NCI-H2227 (cell line): ENCODE results near the gene FBXW11.
"Not testable (repeated sequence)": the region's sequence is repeated elsewhere in the genome, so short reads cannot be mapped to it uniquely, and the experiment has no call there.

Source experiments
- DNase-seq: peaks from one replicate; lab custom pipeline; 2025; ENCODE audit not compliant: unreplicated experiment; lab: John Stamatoyannopoulos, UW

FBXW11 gene

DNA sequence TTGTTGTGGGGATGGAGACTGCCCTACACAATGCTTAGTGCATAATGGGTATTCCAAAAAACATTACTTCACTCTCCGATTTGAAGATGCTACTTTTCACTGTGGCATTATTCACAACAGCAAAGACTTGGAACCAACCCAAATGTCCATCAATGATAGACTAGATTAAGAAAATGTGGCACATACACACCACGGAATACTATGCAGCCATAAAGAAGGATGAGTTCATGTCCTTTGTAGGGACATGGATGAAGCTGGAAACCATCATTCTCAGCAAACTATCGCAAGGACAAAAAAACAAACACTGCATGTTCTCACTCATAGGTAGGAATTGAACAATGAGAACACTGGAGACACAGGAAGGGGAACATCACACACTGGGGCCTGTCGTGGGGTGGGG, 90.7 kb downstream of the FBXW11 start:
- not testable (repeated sequence) for DNase-seq

- DNase-seq: peak; percentile 23
Measured at GRCh38 chr5:171914726-171915338, 91.6 kb downstream of the FBXW11 start.

DNA sequence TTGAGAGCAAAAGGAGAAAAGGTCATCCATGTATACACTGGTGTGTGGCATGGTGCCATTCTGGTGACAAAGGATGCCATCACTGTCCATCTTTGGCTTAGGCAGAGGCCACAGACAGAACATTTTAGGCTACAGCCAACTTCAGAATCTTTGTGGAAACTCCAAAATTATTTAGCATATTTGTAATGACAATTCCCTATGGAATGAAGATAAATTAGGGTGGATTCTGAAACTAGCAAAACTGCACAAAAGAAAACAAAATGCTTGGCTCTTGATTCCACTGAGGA, 92.5 kb downstream of the FBXW11 start:
- DNase-seq: no peak

DNA sequence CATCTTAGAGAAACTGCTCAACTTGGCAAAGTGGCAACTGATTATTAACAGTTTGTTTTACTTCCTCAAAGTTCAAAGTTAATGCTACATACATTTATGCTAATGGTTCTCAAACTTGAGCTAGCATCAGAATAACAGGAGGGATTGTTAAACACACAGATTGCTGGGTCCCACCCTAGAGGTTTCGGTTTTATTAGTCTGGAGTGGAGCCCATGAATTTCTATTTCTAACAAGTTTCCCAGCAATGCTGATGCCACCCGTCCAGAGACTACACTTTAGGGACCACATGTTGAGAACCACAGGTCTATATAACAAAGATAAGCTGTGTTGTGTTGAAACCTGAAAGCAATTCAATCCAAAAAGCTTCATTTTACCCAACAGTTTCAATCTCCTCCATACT, 95.3 kb downstream of the FBXW11 start:
- DNase-seq: no peak

DNA sequence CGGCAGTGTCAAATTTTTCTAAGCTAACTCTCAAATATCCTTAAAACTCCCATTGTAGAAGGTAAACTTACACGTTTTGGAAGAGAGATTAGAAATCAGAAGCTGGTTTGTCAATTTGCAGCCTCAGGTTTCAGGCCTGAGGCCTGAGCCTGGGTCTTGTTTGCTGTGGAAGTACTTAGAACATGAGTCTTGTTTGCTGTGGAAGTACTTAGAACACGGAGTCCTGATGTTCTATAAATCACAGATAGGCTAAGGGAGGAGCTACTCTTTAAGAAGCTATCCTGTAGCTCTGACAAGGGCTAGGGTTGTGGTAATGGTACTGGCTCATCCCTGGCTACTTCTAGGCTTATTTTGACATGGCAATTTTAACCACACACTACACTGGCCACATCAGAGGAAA, 97.8 kb downstream of the FBXW11 start:
- DNase-seq: no peak

DNA sequence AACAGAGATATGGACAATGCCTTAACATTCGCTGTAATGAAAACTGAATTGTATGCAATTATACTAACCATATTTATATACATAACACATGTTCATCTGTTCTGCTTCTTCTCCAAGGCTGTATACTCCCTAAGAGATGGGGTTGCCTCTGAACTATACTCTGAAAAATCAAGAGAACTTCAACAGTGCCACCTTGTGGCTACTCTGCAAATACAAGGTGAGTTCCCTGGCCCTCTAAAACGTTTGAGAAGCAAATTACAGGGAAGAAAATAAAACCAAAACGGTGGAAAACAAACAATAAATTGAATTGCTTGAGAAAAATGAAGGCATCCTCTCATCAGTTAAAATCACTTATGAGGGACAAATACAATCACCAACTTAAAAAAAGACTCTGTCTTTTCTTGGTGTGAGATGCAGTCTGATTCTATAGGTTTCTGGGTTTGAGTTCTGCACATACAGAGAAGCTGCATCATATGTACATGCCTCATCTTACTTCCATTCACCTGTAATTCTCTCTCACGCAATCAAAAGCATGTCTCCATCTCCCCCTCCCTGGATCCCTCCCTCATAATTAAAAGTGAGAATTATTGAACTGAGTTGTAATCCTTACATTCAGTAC, 98.6 kb downstream of the FBXW11 start:
- peak; percentile 78 for DNase-seq

DNA sequence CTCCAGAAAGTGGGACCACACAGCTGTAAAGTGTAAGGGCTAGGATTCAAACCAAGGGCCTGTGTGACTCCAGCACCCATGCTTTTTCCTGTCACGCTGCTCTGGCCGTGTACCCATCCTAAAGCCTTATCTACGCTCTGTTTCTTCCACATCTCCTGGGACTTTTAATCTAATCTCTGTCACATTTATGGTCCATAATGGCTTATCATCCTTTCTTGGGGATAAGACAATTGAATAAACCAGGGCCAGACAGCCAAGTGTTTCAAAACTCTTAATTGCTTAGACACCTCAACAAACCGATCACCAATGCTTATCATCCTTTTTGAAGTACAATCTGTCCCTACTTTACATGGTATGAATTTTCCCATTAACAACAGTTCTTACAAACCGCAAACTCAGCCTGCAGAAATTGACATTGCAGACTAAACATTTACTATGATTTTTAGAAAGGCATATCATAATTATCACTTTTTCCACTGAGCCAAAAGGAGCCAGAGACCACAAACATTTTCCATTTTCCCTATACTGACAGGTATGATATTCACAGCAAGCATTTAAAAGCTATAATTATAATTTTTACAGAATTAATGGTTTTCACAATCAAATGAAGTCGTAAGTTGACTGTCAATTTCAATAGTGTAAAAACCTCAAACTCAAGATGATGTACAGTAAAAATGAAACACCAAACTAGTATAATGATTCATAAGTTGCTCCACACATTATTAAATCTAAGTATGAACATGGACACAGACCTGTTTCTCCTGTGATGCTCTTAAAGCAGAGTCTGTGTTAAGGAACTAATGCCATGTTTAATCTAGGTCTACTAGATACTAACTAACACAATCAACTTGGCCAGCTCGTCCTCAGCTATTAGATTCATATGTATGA, 99.5 kb downstream of the FBXW11 start:
- no peak for DNase-seq

- DNase-seq: no peak
Measured at GRCh38 chr5:171906066-171906570, 100.3 kb downstream of the FBXW11 start.

- DNase-seq: no peak
Measured at GRCh38 chr5:171904886-171905285, 101.6 kb downstream of the FBXW11 start.

DNA sequence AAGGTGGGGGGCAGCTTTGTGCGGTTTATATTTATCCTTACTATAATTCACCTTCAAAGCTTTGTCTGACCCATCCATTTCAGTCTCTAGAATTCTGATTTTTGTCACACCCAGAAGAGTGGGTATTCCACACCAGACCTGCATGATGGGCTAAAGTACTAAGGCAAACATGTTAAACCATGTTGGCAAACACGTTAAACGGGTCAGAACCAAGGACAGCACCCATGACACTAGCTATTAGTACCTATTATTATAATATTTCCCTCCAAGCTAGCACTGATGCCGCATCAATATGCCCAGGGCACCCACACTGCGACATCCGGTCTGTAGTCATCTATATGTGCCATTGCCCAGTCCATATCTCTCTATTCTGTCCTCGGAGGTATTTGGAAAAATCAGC, 104.7 kb downstream of the FBXW11 start:
- DNase-seq: no peak

GRCh38 chr5:171899792-171900191, 106.6 kb downstream of the FBXW11 start:
- no peak for DNase-seq

DNA sequence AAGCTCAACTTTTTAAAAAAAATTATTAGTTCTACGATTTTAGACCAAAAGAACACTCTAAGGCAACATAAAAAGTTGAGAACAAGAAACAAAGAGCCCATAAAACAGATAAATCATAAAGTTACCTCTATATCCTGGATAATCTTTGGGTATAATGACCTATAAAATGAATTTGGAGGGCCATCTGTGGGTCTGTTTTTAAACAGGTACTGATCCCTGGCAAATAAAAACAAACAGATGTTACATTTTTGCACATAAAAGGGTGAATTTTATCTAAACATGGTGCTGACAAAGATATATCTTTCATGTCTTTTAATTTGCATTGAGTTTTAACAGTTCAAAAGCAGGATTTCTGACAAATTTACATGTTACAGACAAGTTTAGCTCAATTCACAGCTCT, 107.6 kb downstream of the FBXW11 start:
- DNase-seq: no peak

- no peak for DNase-seq
Measured at GRCh38 chr5:171898386-171898785, 108.1 kb downstream of the FBXW11 start.

DNA sequence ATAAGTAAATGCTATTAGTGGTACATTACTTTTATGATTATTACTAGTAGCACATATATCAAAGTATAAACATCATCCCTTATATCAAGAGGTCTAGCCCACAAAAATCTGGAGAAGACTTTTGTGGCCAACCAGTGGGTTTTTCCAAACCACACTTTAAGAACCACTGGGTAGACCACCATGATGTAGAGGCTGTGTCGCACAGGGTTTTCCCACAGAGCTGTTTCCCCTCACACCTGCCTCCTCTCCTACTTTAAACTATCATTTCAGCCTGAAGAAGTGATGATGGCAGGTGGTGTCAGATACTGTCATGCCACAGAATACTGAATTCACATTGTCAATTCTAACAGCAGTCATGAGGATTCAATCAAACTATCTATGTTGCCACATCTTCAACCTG, 109.2 kb downstream of the FBXW11 start:
- DNase-seq: no peak

GRCh38 chr5:171895081-171895480, 111.4 kb downstream of the FBXW11 start:
- DNase-seq: no peak

- DNase-seq: no peak
Measured at GRCh38 chr5:171893290-171893886, 113.0 kb downstream of the FBXW11 start.

DNA sequence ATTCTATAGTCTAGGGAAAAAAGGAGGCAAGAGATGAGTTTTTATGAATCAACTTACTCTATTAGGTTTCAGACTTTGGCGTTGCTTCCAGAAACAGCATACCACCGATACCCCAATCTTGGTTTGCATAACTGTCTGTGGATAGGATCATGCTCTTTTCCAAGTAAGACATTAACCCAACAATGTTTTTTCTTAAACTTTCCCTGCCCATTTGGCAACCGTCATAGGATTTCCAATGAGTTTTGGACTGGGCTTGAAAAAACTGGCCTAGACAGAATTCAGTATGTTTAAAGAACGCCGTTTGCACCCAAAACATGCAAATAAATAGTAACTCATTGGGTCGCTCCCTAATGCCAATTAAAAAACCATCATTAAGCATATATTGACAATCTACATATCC, 114.8 kb downstream of the FBXW11 start:
- DNase-seq: no peak

- DNase-seq: no peak
Measured at GRCh38 chr5:171891150-171891549, 115.3 kb downstream of the FBXW11 start.

DNA sequence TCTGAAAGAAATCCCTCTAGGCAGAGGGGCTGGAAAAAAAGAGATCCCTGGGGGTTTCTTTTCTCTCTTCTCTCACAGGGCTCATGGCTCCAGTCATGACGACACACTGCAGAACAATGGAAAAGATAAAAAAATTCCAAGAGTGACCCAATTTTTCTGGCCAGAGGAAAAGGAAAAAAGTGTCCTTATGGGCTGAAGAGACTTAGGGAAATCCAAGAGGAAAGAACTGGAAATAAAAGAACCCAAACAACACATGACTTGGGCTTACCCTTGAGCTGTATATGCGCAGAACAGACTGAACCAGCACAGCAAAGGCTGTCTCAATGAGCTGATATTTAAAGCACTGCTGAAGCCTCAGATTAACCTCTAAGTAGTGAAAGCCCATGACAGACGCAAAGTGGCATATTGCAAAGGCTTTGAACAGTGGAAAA, 118.4 kb downstream of the FBXW11 start:
- no peak for DNase-seq

- DNase-seq: not testable (repeated sequence)
Measured at GRCh38 chr5:171886037-171886436, 120.4 kb downstream of the FBXW11 start.

DNA sequence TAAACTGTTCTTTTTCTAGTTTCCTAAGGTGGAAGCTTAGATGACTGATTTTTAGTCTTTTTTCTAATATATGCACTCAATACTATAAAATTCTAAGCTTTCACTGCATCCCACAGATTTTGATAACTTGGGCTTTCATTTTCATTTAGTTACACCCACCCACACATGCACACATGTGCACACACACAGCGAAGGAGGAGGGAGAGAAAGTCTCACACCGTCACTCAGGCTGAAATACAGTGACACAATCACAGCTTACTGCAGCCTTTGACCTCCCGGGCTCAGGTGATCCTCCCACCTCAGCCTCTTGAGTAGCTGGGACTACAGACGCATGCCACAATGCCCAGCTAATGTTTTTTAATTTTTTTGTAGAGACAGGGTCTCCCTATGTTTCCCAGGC, 124.3 kb downstream of the FBXW11 start:
- no peak for DNase-seq

DNA sequence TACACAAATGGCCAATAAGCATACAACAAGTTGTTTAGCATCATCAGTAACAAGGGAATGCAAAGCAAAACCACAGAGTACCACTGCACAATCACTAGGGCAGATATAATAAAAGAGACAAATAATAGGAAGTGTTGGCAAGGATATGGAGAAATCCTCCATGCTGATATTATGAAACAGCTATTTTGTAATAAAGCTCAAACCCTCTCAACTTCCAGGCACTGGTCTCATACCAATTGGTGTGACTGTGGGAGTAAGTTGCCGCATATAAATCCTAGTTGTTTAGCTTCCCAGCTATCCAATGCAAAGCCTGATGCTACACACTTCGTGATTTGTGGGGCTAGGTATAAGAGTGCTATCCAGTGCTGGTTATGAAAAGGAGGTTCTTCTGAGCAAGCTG, 132.2 kb downstream of the FBXW11 start:
- no peak for DNase-seq
